Embryonic facial prominence (tissue), 1 donor: Measurements from ENCODE around the gene GNB4.

ENCODE experiments used
- DNase-seq: peaks from one replicate; pipeline ENCODE4 v3.0.0-alpha.2; 2016; ENCODE audit errors: extremely low spot score

GNB4 gene

GRCh38 chr3:179363332-179363731 is 87.9 kb downstream of the GNB4 start:
- DNase-seq, result no peak

GRCh38 chr3:179355996-179356395 is 95.3 kb downstream of the GNB4 start:
- no peak for DNase-seq

GRCh38 chr3:179348325-179349013 is 102.8 kb downstream of the GNB4 start:
- no peak for DNase-seq

- peak; percentile 90 for DNase-seq
These were observed 103.7 kb downstream of the GNB4 start, which contains the start of gene MFN1 for GRCh38 chr3:179347345-179348194. MFN1 (plus strand) TSS chr3:179347709; CDS start chr3:179348852, 1,143 bp downstream.
